GM12878 (cell line): ENCODE results near the gene GMCL1. TPM values are rescaled to one million over a fixed set of nuclear protein-coding genes. Genes with fewer than 3 reads are reported as not detected.
A peak's percentile ranks its signal among the peaks of the same experiment; 100 is the strongest.

Experiments used
- ATAC-seq: fragments of 200-7000 bp; cut with Tn5 transposase; 3 replicates; pipeline ENCODE4 v1.9.1; 2020; ENCODE audit warnings: mild to moderate bottlenecking, moderate library complexity
- BruUV-seq: library from RNA; stranded (reverse); fragments of 400-500 nt; replicated peaks from 2 replicates; lab custom pipeline; 2021; lab: Mats Ljungman, UMichigan
- CTCF ChIA-PET: fragments of 300-600 bp; sonication (Branson Sonifier 250); formaldehyde crosslinking; extraction: SDS; loops from one replicate; lab custom pipeline; 2021; ENCODE audit warnings: inconsistent platforms; lab: Yijun Ruan, JAX
- POLR2A ChIA-PET: fragments of 350-600 bp; formaldehyde crosslinking; extraction: SDS; loops from one replicate; lab custom pipeline; 2021; ENCODE audit warnings: inconsistent platforms; lab: Charles Lee
- RAD21 ChIA-PET: fragments of 300-600 bp; sonication (Branson Sonifier 250); formaldehyde crosslinking; loops from one replicate; lab custom pipeline; 2023; ENCODE audit warnings: antibody characterized with exemption; ENCODE audit not compliant: unreplicated experiment; lab: Charles Lee
- SMC1A ChIA-PET: fragments of 300-600 bp; sonication (Branson Sonifier 250); formaldehyde crosslinking; loops from one replicate; lab custom pipeline; 2023; ENCODE audit not compliant: unreplicated experiment, uncharacterized antibody; lab: Charles Lee
- DNase-seq: peaks from one replicate; pipeline ENCODE4 v3.0.0-alpha.2; 2011; ENCODE audit warnings: low read depth, low spot score
- FAIRE-seq: peaks from 3 replicates; lab custom pipeline; 2011; peaks lifted over from hg19 to GRCh38; lab: Jason Lieb, UNC
- H2AFZ ChIP-seq: 2 replicates; pipeline ENCODE4 v1.6.0; 2011; ENCODE audit warnings: low read depth, low read length, control low read depth; ENCODE audit not compliant: control insufficient read depth
- H3K27ac ChIP-seq: 2 replicates; pipeline ENCODE4 v1.5.1; 2011; ENCODE audit warnings: control low read depth; ENCODE audit not compliant: control insufficient read depth, insufficient read depth
- H3K27me3 ChIP-seq, 2 experiments: replicated peaks in 1 of 2; 2 replicates each; pipeline versions ENCODE4 v1.6.0 to v1.6.1; 2011; ENCODE audit warnings: low read length in 1 of 2; ENCODE audit not compliant: control insufficient read depth in 2 of 2, insufficient read depth in 2 of 2
- H3K36me3 ChIP-seq, 2 experiments: 2 replicates each; pipeline ENCODE4 v1.5.1; 2011; ENCODE audit warnings: low read length in 1 of 2; ENCODE audit not compliant: control insufficient read depth in 2 of 2, insufficient read depth in 2 of 2
- H3K4me1 ChIP-seq: 2 replicates; pipeline ENCODE4 v1.6.1; 2011; ENCODE audit warnings: mild to moderate bottlenecking, low read length, moderate library complexity, mixed read lengths; ENCODE audit not compliant: control insufficient read depth, insufficient read depth
- H3K4me2 ChIP-seq: 2 replicates; pipeline ENCODE4 v1.6.0; 2011; ENCODE audit warnings: control low read depth; ENCODE audit not compliant: control insufficient read depth, insufficient read depth
- H3K4me3 ChIP-seq: fragments of 200-600 bp; sonication (generic); 2 replicates; pipeline ENCODE4 v1.5.1; 2016
- H3K79me2 ChIP-seq: 2 replicates; pipeline ENCODE4 v1.6.0; 2011; ENCODE audit warnings: low read length; ENCODE audit not compliant: control insufficient read depth, insufficient read depth
- H3K9ac ChIP-seq: 2 replicates; pipeline ENCODE4 v1.8.0; 2011; ENCODE audit warnings: low read length, control low read depth, mixed read lengths; ENCODE audit not compliant: control insufficient read depth, insufficient read depth
- H3K9me3 ChIP-seq: replicated peaks from 3 replicates; pipeline ENCODE4 v1.5.1; 2011; ENCODE audit warnings: mild to moderate bottlenecking, low read length; ENCODE audit not compliant: control insufficient read depth, insufficient read depth
- H4K20me1 ChIP-seq: 2 replicates; pipeline ENCODE4 v1.6.0; 2011; ENCODE audit not compliant: control insufficient read depth, insufficient read depth
- ASH2L ChIP-seq: fragments of 300-600, 200-600 bp; sonication (generic); IDR thresholded peaks from 2 replicates; pipeline ENCODE4 v1.6.1; 2017; ENCODE audit warnings: low read depth, mild to moderate bottlenecking, borderline replicate concordance
- CHD4 ChIP-seq: fragments of 200-600 bp; sonication (generic); IDR thresholded peaks from 2 replicates; pipeline ENCODE4 v1.6.1; 2016; ENCODE audit warnings: mild to moderate bottlenecking
- CREB1 ChIP-seq: IDR thresholded peaks from 2 replicates; pipeline ENCODE4 v1.6.1; 2012; ENCODE audit warnings: low read depth, mild to moderate bottlenecking, inconsistent platforms
- FOXM1 ChIP-seq: IDR thresholded peaks from 2 replicates; pipeline ENCODE4 v1.6.1; 2012; ENCODE audit warnings: low read depth, mild to moderate bottlenecking, inconsistent platforms, low read length, moderate library complexity
- HSF1 ChIP-seq: fragments of 150-350 bp; IDR thresholded peaks from 2 replicates; pipeline ENCODE4 v1.6.1; 2014; ENCODE audit warnings: mild to moderate bottlenecking, low read depth, low read length
- IRF3 ChIP-seq: fragments of 450-650 bp; IDR thresholded peaks from 2 replicates; pipeline ENCODE4 v1.6.1; 2014; ENCODE audit warnings: mild to moderate bottlenecking
- MTA2 ChIP-seq: fragments of 450-650 bp; IDR thresholded peaks from 2 replicates; pipeline ENCODE4 v1.6.1; 2016; ENCODE audit warnings: low read depth, mild to moderate bottlenecking, moderate library complexity
- NR2C2 ChIP-seq: IDR thresholded peaks from 2 replicates; pipeline ENCODE4 v1.6.1; 2011; ENCODE audit warnings: borderline replicate concordance, low read depth; ENCODE audit not compliant: control insufficient read depth, insufficient read length
- NR2F1 ChIP-seq: fragments of 450-650 bp; conservative IDR thresholded peaks from 2 replicates; pipeline ENCODE4 v1.6.1; 2017; ENCODE audit warnings: mild to moderate bottlenecking
- STAT3 ChIP-seq: IDR thresholded peaks from 2 replicates; pipeline ENCODE4 v1.6.1; 2011; ENCODE audit warnings: low read depth, low read length, improper control_type of control experiment
- TCF3 ChIP-seq: IDR thresholded peaks from 2 replicates; pipeline ENCODE4 v1.6.1; 2012; ENCODE audit warnings: low read depth, mild to moderate bottlenecking, low read length, borderline replicate concordance; ENCODE audit not compliant: insufficient read depth
- ZNF384 ChIP-seq: IDR thresholded peaks from 2 replicates; pipeline ENCODE4 v1.6.1; 2012; ENCODE audit warnings: low read depth, mild to moderate bottlenecking, low read length, improper control_type of control experiment, borderline replicate concordance
- ZNF687 ChIP-seq: fragments of 450-650 bp; IDR thresholded peaks from 2 replicates; pipeline ENCODE4 v1.6.1; 2017; ENCODE audit warnings: mild to moderate bottlenecking, moderate library complexity
- ZZZ3 ChIP-seq: IDR thresholded peaks from 2 replicates; pipeline ENCODE4 v1.6.1; 2011; ENCODE audit warnings: low read depth; ENCODE audit not compliant: control insufficient read depth, insufficient read length
- WGBS: methylation state at CpG from one replicate; pipeline ENCODE4 v1.1.6; 2016; ENCODE audit warnings: low lambda C conversion rate; ENCODE audit not compliant: insufficient replicate concordance, insufficient coverage; ENCODE audit errors: missing lambda C conversion rate; 5-methylcytosine and 5-hydroxymethylcytosine counted together
- in situ Hi-C: fragments of 300-500 bp; cut with MboI; formaldehyde crosslinking; loops from 9 replicates; pipeline ENCODE4 v1.14.3; 2018; ENCODE audit warnings: mixed read lengths
- intact Hi-C: fragments of 100-400 bp; cut with micrococcal nuclease; formaldehyde crosslinking; loops from one replicate; pipeline ENCODE4 v1.14.2; 2022; ENCODE audit not compliant: unreplicated experiment
- polyA plus RNA-seq, 11 experiments: library from polyadenylated mRNA; depleted of rRNA in 4 of 11; unstranded in 6 of 11; stranded (reverse) in 5 of 11; fragments of >200 nt; fragmentation: Nextera tagmentation in 4 of 11; fragmentation: Illumina TruSeq in 1 of 11; extraction: Ambion mirVana in 4 of 11; extraction: Trizol in 1 of 11; gene quantifications; 1 replicate in 1 of 11; 2 replicates in 10 of 11; pipeline versions ENCODE4 v1.2.1 to v1.2.3, GENCODE V29; 2011 to 2016; ENCODE audit warnings: inconsistent platforms in 2 of 11, missing spikeins in 2 of 11, low read depth in 1 of 11
- total RNA-seq, 4 experiments: library from RNA; depleted of rRNA in 3 of 4; stranded (reverse); fragments of >200 nt in 3 of 4; fragmentation: Illumina TruSeq in 1 of 4; extraction: Trizol in 1 of 4; gene quantifications; 2 replicates each; pipeline versions ENCODE4 v1.2.1 to v1.2.3, GENCODE V29; 2013 to 2021

The GMCL1 gene
- total and polyA plus RNA-seq, 10 of the 15 experiments (the other 5 are each of a cell fraction or from before 2014, with no cell fraction given), result 3.7 to 21.4 (median 12.3) TPM

- TF ChIP-seq HSF1 (no peak), ZNF384 (no peak), NR2F1 (no peak), ZZZ3 (no peak)
These were observed 563 bp upstream of the GMCL1 start (continued) for GRCh38 chr2:69828938-69829255.

GRCh38 chr2:69830045-69830905, 815 bp downstream of the GMCL1 start:
- H3K4me3 ChIP-seq, result peak overlapping the region; percentile 87
- TF ChIP-seq NR2C2 (no peak), TCF3 (no peak), FOXM1 (no peak), IRF3 (no peak), CREB1 (no peak), ASH2L (no peak), MTA2 (no peak), CHD4 (no peak), STAT3 (no peak), NR2F1 (peak; percentile 85), ZNF687 (no peak)

More at GRCh38 chr2:69830045-69830905, 815 bp downstream of the GMCL1 start:
- in situ Hi-C loops (no loop called here), intact Hi-C loops (loop anchor here (5.0 kb wide), 1 partner anchor 108 kb away; no protein-coding TSS in a partner anchor)
- ChIA-PET SMC1A (interaction anchor here (0.6 to 1.6 kb wide), 3 partner anchors 11 to 105 kb away, joined by 3 to 5 read pairs (median 4); no protein-coding TSS in a partner anchor), RAD21 (interaction anchor here (1.3 to 1.4 kb wide), 2 partner anchors 64 to 106 kb away, joined by 3 to 11 read pairs; no protein-coding TSS in a partner anchor), CTCF (no interaction called here), POLR2A (interaction anchor here (0.5 to 1.0 kb wide), 4 partner anchors 26 to 241 kb away, joined by 3 to 4 read pairs (median 4); no protein-coding TSS in a partner anchor)
- Histone ChIP-seq H4K20me1 (no peaks in the 10 kb centered on the region), H3K36me3 (no peaks in the 10 kb centered on the region), H3K79me2 (peaks cover 53% of the 10 kb centered on the region), H3K9me3 (no peaks in the 10 kb centered on the region), H3K27me3 (no peaks in the 10 kb centered on the region), H3K27ac (peak overlapping the region; percentile 93), H3K9ac (peak overlapping the region; percentile 82), H3K4me1 (peaks cover 3% of the 10 kb centered on the region), H2AFZ (peak overlapping the region; percentile 100), H3K4me2 (peak overlapping the region; percentile 77)
- DNase-seq (no peak), ATAC-seq (peak; percentile 61), FAIRE-seq (no peak)
- WGBS, result under 1% methylated on average over 45 of the region's 45 CpGs
- no TSS peak for BruUV-seq
